OCI-LY3 (cell line): ENCODE data around the gene WAC.

Experiments used
- EZH2phosphoT487 ChIP-seq: fragments of 200-600 bp; shearing (Covaris generic); IDR thresholded peaks from 2 replicates; pipeline ENCODE4 v1.6.1; 2018; ENCODE audit warnings: antibody characterized with exemption, mixed run types, low read depth
- TF ChIP-seq, protein P1 (sequence below): fragments of 200-600, 300-600 bp; sonication (generic); IDR thresholded peaks from 2 replicates; pipeline ENCODE4 v1.5.1; 2014; ENCODE audit warnings: antibody characterized with exemption, low read length, low read depth

DNA sequence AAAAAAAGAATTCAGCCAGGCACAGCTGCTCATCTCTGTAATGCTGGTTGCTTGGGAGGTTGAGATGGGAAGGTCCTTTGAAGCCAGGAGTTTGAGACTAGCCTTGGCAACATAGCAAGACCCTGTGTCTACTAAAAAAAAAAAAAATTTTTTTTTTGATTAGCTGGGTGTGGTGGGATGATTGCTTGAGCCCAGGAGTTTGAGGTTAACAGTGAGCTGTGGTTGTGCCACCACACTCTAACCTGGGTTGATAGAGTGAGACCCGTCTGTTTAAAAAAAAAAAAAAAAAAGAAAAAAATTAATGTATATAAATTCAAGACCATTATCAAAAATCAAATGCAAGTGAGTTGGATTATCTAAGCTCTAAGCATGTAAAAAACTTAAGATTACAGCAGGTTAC lies 5.7 kb downstream of the WAC start:
- TF ChIP-seq, protein P1, sequence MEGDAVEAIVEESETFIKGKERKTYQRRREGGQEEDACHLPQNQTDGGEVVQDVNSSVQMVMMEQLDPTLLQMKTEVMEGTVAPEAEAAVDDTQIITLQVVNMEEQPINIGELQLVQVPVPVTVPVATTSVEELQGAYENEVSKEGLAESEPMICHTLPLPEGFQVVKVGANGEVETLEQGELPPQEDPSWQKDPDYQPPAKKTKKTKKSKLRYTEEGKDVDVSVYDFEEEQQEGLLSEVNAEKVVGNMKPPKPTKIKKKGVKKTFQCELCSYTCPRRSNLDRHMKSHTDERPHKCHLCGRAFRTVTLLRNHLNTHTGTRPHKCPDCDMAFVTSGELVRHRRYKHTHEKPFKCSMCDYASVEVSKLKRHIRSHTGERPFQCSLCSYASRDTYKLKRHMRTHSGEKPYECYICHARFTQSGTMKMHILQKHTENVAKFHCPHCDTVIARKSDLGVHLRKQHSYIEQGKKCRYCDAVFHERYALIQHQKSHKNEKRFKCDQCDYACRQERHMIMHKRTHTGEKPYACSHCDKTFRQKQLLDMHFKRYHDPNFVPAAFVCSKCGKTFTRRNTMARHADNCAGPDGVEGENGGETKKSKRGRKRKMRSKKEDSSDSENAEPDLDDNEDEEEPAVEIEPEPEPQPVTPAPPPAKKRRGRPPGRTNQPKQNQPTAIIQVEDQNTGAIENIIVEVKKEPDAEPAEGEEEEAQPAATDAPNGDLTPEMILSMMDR = no peak
- TF ChIP-seq EZH2phosphoT487 = no peak
